GM18507 (cell line): Measurements from ENCODE around the gene MYO5A.
"Not testable (repeated sequence)": the region's sequence is repeated elsewhere in the genome, so short reads cannot be mapped to it uniquely, and the experiment has no call there.

Source experiments
- DNase-seq: peaks from one replicate; pipeline ENCODE4 v3.0.0; 2011; ENCODE audit warnings: low read depth; ENCODE audit not compliant: insufficient read length; ENCODE audit errors: extremely low spot score
- FAIRE-seq: peaks from 2 replicates; lab custom pipeline; 2011; peaks lifted over from hg19 to GRCh38; lab: Jason Lieb, UNC

MYO5A gene

DNA sequence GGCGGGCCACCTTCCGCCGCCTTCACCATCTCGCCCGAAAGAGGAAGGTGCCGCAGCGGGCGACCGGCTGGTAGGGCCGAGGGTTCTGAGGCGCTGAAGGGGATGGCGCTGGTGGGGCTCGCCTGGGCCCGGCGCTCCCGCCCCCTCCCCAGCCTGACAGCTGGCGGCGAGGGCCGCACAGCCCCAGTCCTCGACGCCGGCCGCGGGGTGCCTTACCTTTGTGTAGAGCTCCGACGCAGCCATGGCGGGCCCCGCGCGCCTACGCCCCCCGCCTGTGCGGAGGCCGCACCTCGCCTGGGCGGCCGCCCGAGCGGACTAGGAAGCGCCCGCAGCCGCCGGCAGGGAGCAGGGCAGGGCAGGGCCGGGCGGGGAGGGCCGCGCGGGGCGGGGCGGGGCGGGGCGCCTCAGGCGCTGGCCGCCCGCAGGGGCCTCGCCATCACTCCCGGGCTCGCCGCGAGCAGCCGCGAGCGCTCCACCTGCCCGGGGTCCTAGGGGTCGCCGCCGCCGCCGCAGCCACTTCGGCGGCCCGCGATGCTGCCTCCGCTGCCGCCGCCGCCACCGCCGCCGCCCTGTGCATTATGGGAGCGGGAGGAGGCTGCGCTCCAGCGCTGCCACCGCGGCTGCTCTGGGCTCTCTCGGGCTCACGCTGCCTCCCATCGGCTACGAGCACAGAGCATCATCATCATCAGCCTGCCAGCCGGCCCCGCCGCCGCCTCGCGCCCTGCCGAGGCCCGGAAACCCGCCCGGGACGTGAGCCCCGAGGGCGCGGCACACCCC is at the start of gene MYO5A:
Gene MYO5A (minus strand): TSS at position 317 of the 777 bp plus-strand sequence. CDS start 74 bp downstream, at position 243.
- FAIRE-seq: peak; percentile 39
- DNase-seq: peak; percentile 69

- no peak for DNase-seq
- no peak for FAIRE-seq
Measured at GRCh38 chr15:52576692-52577091, 48.0 kb upstream of the MYO5A start.

DNA sequence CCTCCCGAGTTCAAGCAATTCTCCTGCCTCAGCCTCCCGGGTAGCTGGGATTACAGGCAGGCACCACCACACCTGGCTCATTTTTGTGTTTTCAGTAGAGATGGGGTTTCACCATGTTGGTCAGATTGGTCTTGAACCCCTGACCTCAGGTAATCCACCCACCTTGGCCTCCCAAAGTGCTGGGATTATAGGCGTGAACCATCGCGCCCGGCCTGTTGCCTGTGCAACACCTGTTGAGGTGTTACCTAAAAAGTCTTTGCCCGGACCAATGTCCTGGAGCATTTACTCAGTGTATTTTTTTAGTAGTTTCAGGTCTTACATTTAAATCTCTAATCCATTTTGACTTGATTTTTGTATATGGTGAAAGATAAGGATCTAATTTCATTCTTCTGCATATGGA is 46.9 kb upstream of the MYO5A start:
- FAIRE-seq: not testable (repeated sequence)

DNA sequence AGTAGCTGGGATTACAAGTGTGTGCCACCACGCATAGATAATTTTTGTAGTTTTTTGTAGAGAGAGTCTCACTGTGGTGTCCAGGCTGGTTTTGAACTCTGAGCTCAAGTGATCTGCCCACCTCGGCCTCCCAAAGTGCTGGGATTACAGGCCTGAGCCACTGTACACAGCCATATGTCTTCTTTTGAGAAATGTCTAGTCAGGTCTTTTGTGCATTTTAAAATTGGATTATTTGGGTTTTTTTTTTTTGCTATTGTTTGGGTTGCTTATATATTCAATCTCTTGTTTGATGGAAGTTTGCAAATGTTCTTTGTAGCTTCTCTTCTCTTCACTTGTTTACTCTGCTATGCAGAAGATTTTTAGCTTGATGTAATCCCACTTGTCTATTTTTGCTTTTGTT is 46.4 kb upstream of the MYO5A start:
- FAIRE-seq (no peak), DNase-seq (no peak)

More for the DNA sequence above, 46.9 kb upstream of the MYO5A start:
- DNase-seq: not testable (repeated sequence)

DNA sequence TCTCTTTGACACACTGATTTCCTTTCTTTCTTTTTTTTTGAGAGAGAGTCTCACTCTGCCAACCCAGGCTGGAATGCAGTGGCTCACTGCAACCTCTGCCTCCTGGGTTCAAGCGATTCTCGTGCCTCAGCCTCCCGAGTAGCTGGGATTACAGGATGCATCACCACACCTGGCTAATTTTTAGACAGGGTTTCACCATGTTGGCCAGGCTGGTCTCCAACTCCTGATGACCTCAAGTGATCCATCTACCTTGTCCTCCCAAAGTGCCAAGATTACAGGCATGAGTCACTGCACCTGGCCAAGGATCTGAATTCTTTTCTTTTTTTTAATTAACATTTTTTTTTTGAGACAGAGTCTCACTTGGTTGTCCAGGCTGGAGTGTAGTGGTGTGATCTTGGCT is 45.9 kb upstream of the MYO5A start:
- not testable (repeated sequence) for DNase-seq, FAIRE-seq

- FAIRE-seq (peak; percentile 85), DNase-seq (peak; percentile 78)
Measured at GRCh38 chr15:52568601-52569585, 40.2 kb upstream of the MYO5A start, which contains the start of gene ARPP19. ARPP19 (minus strand) TSS chr15:52569030; CDS start chr15:52568892, 138 bp downstream.

- DNase-seq: no peak
Measured at GRCh38 chr15:52567871-52568600, 39.4 kb upstream of the MYO5A start.

DNA sequence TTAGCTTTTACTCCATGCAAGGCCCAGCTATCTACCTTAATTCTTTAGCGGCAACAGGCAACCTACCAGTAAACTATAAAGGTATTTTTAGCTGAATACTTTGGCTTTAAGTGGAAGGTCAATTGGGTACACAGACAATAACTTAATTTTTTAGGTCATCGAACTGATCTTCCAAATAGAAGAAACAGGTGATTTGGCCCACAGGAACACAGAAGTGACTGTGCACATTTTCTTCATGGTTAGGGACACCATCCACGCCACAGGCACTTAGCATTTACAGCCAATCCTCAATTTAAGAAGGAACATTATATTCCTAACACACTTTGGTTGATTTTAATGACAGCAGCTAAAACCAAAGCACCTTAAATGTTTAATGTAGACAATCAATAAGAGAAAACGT is 38.2 kb upstream of the MYO5A start:
- DNase-seq (no peak), FAIRE-seq (no peak)

More at GRCh38 chr15:52567871-52568600, 39.4 kb upstream of the MYO5A start:
- peak; percentile 58 for FAIRE-seq

- not testable (repeated sequence) for DNase-seq
- peak; percentile 12 for FAIRE-seq
Measured at GRCh38 chr15:52565417-52566358, 37.0 kb upstream of the MYO5A start.

DNA sequence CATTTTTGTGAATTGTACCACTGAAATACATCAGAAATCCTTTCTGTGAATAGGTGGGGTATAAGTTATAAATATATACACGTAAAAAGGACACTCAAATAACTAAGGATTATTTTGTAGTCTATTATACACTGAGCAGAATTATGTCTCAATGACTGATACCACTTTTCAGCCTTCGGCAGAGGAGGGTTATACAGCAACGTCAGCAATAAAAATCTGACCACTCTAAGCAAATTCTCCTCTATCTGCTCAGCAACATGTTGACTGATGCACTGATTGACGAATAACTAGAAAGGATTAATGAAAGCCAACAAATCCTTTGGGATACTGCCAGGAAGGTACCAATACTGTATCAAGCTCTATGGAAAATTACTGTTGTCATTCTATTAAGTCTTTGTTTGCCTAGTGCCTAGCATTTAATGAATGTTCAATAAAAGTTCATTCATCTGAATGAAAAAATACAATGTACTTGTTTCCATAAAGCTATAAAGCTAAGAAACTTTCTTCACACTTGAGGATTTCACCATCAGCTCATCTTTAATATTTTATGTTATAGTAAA is 34.9 kb upstream of the MYO5A start:
- DNase-seq (no peak), FAIRE-seq (no peak)

GRCh38 chr15:52559575-52559974 is 30.9 kb upstream of the MYO5A start:
- FAIRE-seq (peak; percentile 5), DNase-seq (no peak)

DNA sequence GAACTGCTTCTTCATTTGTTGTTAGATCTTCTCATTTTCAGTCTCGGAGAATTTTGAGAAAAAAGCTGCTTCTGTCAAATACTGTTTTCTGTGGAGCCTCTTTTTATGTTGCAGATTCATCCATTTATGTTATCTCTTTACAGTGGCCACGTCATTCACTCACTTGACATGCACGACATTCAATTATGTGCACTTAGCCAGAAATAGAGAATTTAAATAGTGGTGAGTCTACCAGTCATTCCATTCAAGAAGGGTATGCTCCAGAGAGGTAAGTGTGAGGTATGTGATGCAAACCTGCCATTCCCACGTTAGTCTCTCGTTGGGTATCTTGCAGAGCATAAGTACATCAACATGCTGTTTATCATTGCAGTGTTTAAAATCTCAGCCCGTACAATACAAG is 30.3 kb upstream of the MYO5A start:
- no peak for DNase-seq
- FAIRE-seq: no peak

DNA sequence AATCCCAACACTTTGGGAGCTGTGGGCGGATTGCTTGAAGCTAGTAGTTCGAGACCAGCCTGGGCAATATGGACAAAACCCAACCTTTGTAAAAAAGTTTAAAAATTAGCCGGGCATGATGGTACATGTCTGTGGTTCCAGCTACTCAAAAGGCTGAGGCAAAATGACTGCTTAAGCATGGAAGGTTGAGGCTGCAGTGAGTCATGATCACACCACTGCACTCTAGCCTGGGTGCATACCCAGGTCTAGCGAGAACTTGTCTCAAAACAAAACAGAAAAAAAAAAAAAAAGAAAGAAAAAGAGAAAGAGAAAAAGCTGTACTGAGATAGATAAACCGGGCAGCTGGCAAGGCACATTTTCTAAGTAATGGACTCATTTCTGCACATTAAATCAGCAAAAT is 29.5 kb upstream of the MYO5A start:
- peak; percentile 79 for FAIRE-seq
- no peak for DNase-seq

DNA sequence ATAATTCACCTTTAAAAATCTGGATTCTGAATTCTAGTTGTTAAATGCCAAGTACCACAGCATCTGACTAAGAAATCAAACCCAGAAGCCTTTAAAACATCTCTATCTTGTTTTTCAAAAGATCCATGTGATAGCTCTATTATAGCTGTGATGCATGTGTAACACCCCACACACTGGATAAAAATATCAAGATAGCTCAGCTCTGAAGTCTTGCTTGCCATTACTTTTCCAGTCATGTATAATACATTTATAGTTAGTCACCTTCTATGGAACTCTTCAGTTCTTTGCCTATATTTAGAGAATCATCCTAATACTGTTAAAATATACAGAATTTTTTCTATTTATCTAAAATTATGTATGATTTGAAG is 28.6 kb upstream of the MYO5A start:
- DNase-seq (no peak), FAIRE-seq (no peak)

DNA sequence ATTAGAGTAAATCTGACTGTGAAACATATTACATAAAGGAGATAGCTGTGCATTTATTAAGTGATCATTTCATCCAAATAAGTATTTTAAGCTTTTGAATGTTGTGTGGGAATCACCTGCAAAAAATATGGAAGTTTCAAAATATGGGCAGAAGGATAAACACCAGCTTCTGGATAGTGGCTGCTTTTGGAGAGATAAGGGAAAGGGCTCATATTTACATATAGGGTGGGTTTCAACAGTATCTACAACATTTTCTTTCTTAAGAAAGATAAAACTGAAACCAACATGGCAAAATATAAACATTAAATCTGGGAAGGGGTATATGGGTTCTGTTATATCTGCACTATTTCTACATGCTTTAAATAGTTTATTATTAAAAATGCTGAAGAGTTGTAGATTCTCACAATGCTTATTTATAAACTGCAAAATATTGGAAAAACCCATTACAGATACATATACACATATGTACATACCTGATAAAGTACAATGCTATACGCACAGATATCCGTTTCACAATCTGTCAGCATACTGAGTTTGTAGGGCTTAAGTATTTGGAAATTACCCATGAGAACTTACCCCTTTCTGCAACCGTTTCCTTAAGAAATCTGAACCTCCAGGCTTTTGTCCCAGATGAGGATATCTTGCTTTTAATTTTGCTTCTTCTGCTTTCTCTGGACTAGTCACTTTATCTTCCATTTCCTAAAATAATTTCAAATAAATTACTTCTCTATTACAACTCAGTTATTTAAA is 28.0 kb upstream of the MYO5A start:
- no peak for FAIRE-seq
- DNase-seq: no peak

DNA sequence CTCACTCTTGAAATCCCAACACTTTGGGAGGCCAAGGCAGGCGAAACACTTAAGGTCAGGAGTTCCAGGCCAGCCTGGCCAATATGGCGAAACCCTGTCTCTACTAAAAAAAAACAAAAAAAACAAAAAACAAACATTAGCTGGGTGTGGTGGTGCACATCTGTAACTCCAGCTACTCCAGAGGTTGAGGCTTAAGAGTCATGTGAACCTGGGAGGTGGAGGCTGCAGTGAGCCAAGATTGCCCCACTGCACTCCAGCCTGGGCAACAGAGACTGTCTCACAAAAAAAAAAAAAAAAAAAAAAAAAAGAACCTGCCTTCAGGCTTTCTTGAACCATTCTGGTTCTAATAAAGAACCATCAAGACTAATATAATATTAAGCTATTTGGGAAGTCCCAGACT is 23.6 kb upstream of the MYO5A start:
- DNase-seq (no peak), FAIRE-seq (no peak)

GRCh38 chr15:52551762-52552161 is 23.1 kb upstream of the MYO5A start:
- no peak for DNase-seq
- no peak for FAIRE-seq

GRCh38 chr15:52551186-52551585 is 22.5 kb upstream of the MYO5A start:
- peak; percentile 31 for FAIRE-seq
- not testable (repeated sequence) for DNase-seq
